Ovary (tissue), 9 donors: ENCODE data around the gene CNGA3. TPM values are rescaled to one million over a fixed set of nuclear protein-coding genes. Genes with fewer than 3 reads are reported as not detected.

Experiments used
- DNase-seq, 5 donors: peaks; one replicate each; pipeline ENCODE4 v3.0.0-alpha.2; 2019 to 2020
- H3K27ac ChIP-seq, 2 donors: fragments of 200-600 bp; one replicate each; pipeline versions ENCODE4 v1.5.1 to v1.8.0; 2019 to 2022
- H3K27me3 ChIP-seq: fragments of 200-600 bp; one replicate; pipeline ENCODE4 v1.8.0; 2022
- H3K36me3 ChIP-seq: fragments of 200-600 bp; sonication (generic); one replicate; pipeline ENCODE4 v1.5.1; 2019
- H3K4me1 ChIP-seq: one replicate; pipeline ENCODE4 v1.8.1; 2013; ENCODE audit warnings: mild to moderate bottlenecking, moderate library complexity; ENCODE audit not compliant: insufficient read depth
- H3K4me3 ChIP-seq: fragments of 200-600 bp; sonication (generic); one replicate; pipeline ENCODE4 v1.5.1; 2017
- H3K9me3 ChIP-seq, 2 donors: fragments of 200-600 bp in 1 of 2; sonication (generic) in 1 of 2; one replicate each; pipeline versions ENCODE4 v1.5.1 to v1.8.1; 2013 to 2019; ENCODE audit warnings: mild to moderate bottlenecking in 1 of 2, moderate library complexity in 1 of 2
- CTCF ChIP-seq, 3 donors: fragments of 450-650 bp in 2 of 3; fragments of 200-600 bp in 1 of 3; IDR thresholded peaks; one replicate each; pipeline versions ENCODE4 v1.5.1 to v1.8.0; 2016 to 2022; ENCODE audit warnings: antibody characterized with exemption in 3 of 3, mild to moderate bottlenecking in 1 of 3
- EP300 ChIP-seq: sonication (generic); formaldehyde crosslinking; IDR thresholded peaks from one replicate; pipeline ENCODE4 v1.6.1; 2017; ENCODE audit warnings: antibody characterized with exemption
- POLR2A ChIP-seq: fragments of 450-650 bp; IDR thresholded peaks from one replicate; pipeline ENCODE4 v1.6.1; 2017; ENCODE audit warnings: antibody characterized with exemption, mild to moderate bottlenecking, moderate library complexity
- WGBS, 3 donors: extraction: QIAGEN DNeasy Blood & Tissue Kit in 1 of 3; methylation state at CpG; one replicate each; pipeline versions ENCODE4 v1.1.5 to v1.1.7; 2013 to 2017; 5-methylcytosine and 5-hydroxymethylcytosine counted together
- intact Hi-C, 4 donors: fragments of 100-400 bp; cut with DNase I; formaldehyde crosslinking; loops; one replicate each; pipeline versions ENCODE4 v1.11.0 to v1.15.1; 2022 to 2023
- polyA plus RNA-seq, 2 donors: library from polyadenylated mRNA; stranded (reverse); fragments of 200-250 nt in 1 of 2; fragments of 350-450 nt in 1 of 2; fragmentation: Illumina TruSeq in 1 of 2; extraction: RNeasy Lipid Tissue Mini Kit (QIAGEN cat#74804) in 1 of 2; gene quantifications; one replicate each; pipeline ENCODE4 v1.2.3, GENCODE V29; 2013 to 2014
- total RNA-seq, 7 donors: library from RNA; depleted of rRNA in 2 of 7; stranded (reverse); fragments of >200 nt in 2 of 7; fragmentation: NEBNext Ultra II Directional in 3 of 7; extraction: Animal tissue kit (Norgen Biotek cat#: 25700) in 3 of 7; gene quantifications; one replicate each; pipeline versions ENCODE4 v1.1.0 to v1.2.4, GENCODE V29; 2016 to 2023
- donor health status: DM: no; HTN: no; CAD: no; lungs with moderate emphysema.
- donor health status: DM: no; HTN: no; CAD: no.
- donor health status: Bipolar disorder and iron deficiency.
- donor health status: DM: yes; HTN: yes; CAD: no.
- donor health status: DM: no; HTN: no; CAD: no.
- donor health status: DM: yes; HTN: yes; CAD: no.

The CNGA3 gene
- total and polyA plus RNA-seq, 9 donors: 0.05 to 0.34 (median 0.10) TPM; not detected in 6

- TF ChIP-seq CTCF (IDR thresholded peaks at IDR 0.05): no peak
- TF ChIP-seq POLR2A: no peak
- TF ChIP-seq EP300: no peak
- intact Hi-C loops: no loop called here
- H3K36me3 ChIP-seq: no peaks in the 10 kb centered on the region
- H3K27ac ChIP-seq: no peak overlapping the region
- H3K4me1 ChIP-seq: peaks cover 1% of the 10 kb centered on the region
- no peak for DNase-seq
- H3K9me3 ChIP-seq: peaks cover 0 to 5% of the 10 kb centered on the region in 2 donors
- WGBS, 3 donors: 81 to 100% (median 87%) methylated on average over 1 of the region's 1 CpG
- H3K4me3 ChIP-seq: no peak overlapping the region
- H3K27me3 ChIP-seq: peaks cover 4% of the 10 kb centered on the region
Observed at GRCh38 chr2:98350411-98350810, 4.2 kb downstream of the CNGA3 start.

- Histone ChIP-seq H3K27ac (no peak overlapping the region), H3K9me3 (peaks cover 0 to 4% of the 10 kb centered on the region in 2 donors), H3K4me1 (no peaks in the 10 kb centered on the region), H3K27me3 (no peaks in the 10 kb centered on the region), H3K4me3 (no peak overlapping the region), H3K36me3 (no peaks in the 10 kb centered on the region)
- 39 to 49% (median 42%) methylated on average over 3 of the region's 3 CpGs for WGBS, 3 donors
- intact Hi-C loops: no loop called here
- no peak for TF ChIP-seq POLR2A
- TF ChIP-seq EP300: no peak
- TF ChIP-seq CTCF (IDR thresholded peaks at IDR 0.05): no peak
- DNase-seq: no peak
Observed at GRCh38 chr2:98355881-98356280, 9.6 kb downstream of the CNGA3 start.

GRCh38 chr2:98356729-98357128 is 10.5 kb downstream of the CNGA3 start:
- Histone ChIP-seq H3K36me3 (no peaks in the 10 kb centered on the region), H3K4me1 (no peaks in the 10 kb centered on the region), H3K9me3 (no peaks in the 10 kb centered on the region), H3K4me3 (no peak overlapping the region), H3K27me3 (no peaks in the 10 kb centered on the region), H3K27ac (no peak overlapping the region)
- intact Hi-C loops: no loop called here
- no peak for DNase-seq
- TF ChIP-seq POLR2A: no peak
- TF ChIP-seq CTCF (IDR thresholded peaks at IDR 0.05): no peak
- TF ChIP-seq EP300: no peak
- 87 to 88% (median 87%) methylated on average over 7 of the region's 7 CpGs for WGBS, 3 donors

- intact Hi-C loops: no loop called here
Observed at GRCh38 chr2:98357849-98358248, 11.6 kb downstream of the CNGA3 start.

More at GRCh38 chr2:98357849-98358248, 11.6 kb downstream of the CNGA3 start:
- no peaks in the 10 kb centered on the region for H3K27me3 ChIP-seq
- H3K4me3 ChIP-seq: no peak overlapping the region
- H3K27ac ChIP-seq: no peak overlapping the region
- no peaks in the 10 kb centered on the region for H3K9me3 ChIP-seq
- H3K36me3 ChIP-seq: no peaks in the 10 kb centered on the region
- DNase-seq: no peak
- WGBS, 3 donors: 78 to 88% (median 86%) methylated on average over 3 of the region's 3 CpGs
- no peak for TF ChIP-seq POLR2A
- no peak for TF ChIP-seq EP300
- no peak for TF ChIP-seq CTCF (IDR thresholded peaks at IDR 0.05)
- no peaks in the 10 kb centered on the region for H3K4me1 ChIP-seq
